Smooth muscle cell of the brain vasculature (primary cell): ENCODE measurements around the gene ADARB1.

Source experiments
- DNase-seq: peaks from one replicate; pipeline ENCODE4 v3.0.0-alpha.2; 2012; ENCODE audit warnings: low read depth, low spot score

The ADARB1 gene

DNA sequence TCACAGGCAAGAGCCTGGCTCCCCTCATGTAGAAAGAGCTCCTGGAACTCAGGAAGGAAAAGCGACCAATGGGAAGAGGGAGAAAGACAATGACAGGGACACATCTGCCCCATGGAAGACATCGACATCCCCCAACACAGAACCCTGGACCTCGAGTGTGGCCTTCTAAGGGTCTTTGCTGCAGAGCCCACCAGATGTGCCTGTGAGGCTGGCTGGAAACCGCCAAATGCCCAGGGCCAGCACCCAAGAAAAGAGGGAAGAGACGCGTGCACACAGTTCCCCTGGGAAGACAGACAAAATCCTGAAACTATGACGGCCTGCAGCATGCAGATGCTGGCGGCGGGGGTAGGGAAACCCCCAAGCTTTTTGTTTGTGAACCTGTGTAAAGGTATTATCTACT, 36.4 kb upstream of the ADARB1 start:
- DNase-seq = no peak

DNA sequence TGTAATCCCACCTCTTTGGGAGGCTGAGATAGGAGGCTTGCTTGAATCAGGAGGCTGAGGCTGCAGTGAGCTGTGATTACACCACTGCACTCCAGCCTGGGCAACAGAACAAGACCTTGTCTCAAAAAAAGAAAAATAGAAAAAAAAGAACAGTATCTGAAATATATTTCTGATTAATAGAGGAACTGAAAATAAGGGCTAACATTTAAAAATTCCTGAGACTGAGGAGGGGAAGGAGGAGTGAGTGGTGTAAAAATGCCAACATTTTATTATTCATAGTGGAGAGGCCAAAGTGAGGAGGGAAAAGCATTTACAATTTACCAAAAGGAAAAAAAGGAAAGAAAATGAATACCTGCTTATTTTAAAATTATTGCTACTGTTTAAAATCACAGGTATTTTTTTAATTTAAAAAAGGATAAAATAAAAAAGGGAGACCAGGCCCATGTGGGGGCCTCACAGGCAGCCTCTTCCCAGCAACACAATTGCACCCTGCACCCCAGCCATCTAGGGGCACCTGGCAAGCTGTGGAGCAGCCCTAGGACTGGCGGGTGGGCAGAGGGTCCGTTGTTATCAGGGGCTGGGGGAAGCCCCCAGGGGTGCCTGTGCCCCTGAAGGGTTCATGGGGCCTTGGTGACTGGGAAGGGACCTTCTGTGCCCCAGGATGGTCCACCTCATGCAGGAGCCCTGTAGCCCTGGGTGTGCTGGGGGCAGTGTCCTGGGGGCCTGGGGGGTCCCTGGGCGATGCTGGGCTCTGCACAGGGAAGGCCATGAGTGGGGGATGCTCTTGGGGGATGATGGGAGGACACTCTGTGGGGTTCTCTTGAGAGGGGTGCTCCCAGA, 34.8 kb upstream of the ADARB1 start:
- no peak for DNase-seq

DNA sequence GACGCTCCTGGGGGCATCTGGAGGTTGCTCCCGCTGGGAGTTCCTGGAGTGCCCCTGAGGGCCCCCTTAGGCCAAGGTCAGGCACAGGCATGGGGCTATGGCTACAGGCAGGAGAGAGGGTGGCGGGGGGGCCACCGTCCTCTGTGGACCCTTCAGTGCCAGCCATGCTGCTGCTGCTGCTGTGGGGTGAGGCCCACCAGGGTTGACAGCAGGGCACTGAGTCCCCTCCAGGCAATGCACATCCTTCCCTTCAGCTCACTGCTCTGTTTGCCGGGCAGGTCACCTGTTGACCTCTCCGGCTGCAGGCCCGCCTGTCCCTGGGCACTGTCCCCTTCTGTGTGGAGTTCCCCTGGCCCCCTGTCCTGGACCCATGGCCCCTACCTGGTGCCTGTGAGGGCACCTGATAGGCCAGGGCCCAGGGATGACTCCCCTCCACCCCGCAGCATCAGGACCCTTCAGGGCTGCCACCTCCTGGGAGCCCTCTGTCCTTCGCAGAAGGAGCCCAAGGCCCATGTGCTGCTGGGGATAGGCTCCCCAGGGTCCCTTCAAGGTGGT, 34.1 kb upstream of the ADARB1 start:
- DNase-seq = no peak

DNA sequence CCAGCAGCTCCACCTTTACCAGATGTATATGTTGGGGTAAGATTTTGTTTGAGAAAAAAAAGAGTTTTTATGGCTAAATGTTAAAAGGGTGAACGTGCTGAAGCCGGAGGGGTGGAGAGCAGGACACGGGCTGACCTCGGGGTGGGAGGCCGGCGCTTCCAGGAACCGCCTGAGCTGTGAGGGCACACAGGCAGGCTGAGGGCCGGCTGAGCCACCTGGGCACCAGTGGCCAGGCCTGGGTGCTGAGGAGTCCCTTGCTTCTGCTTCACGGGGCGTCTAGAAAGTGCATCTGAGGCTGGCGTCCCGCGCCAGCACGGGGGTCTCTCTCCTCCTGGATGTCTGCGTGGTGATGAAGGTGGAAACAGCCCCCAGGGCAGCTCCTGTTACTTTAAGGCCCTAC, 33.6 kb upstream of the ADARB1 start:
- DNase-seq = no peak

DNA sequence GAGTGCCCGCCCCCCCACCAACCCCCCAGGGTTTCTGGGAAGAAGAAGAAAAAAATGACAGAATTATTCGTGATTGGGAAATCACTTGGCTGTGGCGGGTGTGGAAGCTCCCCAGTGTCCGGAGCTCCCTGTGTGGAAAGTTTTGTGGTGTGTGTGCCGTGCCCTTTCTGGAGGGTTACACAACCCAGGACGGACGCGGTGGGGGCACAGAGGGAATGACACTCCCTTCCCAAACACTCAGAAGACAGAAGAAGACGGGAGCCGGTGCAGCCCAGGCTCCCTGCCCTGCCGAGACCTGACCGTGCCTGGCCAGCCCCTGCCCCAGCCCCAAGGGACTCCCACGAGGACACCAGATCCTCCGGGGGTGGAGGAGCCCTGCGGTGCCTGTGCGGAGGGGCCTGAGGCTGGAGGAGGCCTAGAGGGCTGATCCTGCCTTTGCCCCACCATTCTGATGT, 33.0 kb upstream of the ADARB1 start:
- DNase-seq = peak; percentile 75

DNA sequence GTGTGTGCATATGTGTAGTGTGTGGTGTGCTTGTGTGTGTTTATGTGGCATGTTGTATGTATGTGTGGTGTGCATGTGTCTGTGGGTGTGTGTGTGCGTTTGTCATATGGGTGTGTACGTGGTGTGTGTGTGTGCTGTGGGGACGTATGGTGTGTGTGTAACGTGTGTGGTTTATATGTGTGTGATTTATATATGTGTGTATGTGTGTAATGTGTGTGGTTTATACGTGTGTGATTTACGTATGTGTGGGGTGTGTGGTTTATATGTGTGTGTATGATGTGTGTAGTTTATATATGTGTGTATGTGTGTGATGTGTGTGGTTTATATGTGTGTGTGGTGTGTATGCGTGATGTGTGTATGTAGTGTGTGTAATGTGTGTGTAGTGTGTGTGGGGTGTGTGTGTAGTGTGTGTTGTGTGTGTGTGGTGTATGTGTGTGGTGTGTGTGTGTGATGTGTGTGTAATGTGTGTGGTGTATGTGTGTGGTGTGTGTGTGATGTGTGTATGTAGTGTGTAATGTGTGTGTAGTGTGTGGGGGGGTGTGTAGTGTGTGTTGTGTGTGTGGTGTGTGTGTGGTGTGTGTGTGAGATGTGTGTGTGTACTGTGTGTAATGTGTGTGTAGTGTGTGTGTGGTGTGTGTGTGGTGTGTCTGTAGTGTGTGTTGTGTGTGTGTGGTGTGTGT, 32.3 kb upstream of the ADARB1 start:
- no peak for DNase-seq

DNA sequence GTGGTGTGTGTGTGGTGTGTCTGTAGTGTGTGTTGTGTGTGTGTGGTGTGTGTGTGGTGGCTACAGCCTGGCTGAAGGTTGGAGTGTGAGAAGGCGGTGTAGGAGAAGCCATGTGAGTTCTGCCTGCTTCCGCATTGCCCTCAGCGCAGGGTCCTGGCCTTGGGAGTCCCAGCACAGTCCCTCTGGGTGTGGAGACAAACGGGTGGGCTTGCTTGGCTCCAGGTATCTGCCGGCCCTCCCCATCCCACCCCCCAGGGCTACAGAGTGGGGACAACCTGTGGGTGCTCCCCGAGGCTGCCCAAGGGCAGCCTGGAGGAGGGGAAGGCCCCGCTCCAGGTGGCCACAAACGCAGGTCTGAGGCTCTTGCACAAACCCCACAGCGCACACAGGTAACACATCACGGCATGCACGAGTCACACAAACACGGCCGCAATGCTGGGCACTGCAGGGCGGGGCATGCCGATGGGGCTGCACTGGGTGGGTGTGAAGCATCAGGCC, 31.7 kb upstream of the ADARB1 start:
- no peak for DNase-seq

DNA sequence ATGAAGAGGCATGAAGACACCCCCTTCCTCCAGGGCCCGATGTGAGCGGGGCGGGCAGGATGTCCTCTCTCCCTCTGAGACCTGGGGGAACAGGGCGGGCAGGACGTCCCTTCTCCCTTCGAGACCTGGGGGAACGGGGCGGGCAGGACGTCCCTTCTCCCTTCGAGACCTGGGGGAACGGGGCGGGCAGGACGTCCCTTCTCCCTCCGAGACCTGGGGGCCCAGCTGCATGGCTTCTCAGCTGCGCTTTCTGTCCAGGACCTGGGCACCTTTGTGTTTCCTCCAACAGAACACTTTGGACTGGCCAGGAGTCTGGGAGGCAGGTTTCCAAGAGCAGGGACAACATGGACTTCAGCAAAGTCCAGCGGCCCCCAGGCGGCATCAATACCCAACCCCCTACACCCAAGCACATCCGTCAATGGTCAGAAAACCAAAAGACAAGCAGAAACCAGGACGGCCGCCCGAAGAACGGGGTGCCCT, 30.8 kb upstream of the ADARB1 start:
- no peak for DNase-seq

DNA sequence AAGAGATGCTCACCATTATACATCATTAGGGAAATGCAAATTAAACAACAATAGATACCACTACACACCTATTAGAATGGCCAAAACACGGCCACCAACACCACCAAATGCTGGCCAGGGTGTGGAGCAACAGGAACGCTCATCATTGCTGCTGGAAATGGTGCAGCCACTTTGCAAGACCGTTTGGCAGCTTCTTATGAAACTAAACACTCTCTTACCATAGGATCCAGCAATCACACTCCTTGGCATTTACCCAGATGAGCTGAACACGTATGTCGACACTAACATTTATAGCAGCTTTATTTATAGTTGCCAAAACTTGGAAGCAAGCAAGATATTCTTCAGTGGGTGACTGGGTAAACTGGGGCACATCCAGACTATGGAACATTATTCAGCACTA, 28.9 kb upstream of the ADARB1 start:
- DNase-seq = no peak

DNA sequence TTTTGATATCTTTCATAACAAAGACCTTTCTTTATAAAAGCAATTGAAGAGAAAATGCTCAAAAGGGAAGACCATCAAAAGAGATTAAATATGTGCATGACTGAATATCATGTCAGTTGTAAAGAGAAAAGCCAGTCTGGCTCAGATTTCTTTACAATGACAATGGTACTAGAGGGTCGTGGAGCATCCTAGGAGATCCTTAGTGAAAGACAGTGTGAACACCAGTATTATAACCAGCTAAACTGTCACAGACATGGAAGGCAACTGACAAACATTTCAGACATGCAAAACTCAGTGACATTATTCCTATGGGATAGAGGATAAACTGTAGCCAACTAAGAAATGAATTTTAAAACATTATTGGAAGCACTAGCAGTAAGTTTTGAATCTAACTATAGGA, 27.1 kb upstream of the ADARB1 start:
- no peak for DNase-seq

DNA sequence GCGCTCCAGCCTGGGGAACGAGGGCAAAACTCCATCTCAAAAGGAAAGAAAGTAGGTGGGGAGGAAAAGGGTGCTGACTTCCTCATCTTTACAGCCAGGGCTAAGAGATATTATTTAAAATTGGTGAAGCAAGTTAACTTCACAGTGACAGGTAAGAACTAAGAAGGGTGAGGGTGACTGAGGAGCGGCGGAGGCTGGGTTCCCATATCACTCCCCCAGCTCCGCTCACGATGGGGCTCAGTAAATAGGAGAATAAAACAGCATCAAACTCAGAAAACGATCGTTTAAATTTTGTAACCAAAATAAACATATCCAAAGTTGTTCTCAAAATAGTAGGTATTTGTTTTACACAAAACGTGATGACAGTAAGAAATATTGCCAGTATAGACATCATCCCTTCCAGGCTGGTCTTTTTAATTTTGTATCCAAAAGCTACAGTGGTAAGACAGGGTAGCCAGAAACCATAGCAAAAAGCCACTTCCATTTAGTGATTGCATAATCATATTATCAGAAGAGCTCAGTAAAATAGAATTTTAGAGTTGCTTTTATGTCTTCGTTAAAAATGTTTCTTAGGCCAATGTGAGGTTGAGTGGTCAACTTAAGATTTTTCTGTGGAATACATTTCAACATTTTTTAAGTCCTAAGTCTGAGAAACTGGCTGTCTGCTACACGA, 26.2 kb upstream of the ADARB1 start:
- DNase-seq = no peak

DNA sequence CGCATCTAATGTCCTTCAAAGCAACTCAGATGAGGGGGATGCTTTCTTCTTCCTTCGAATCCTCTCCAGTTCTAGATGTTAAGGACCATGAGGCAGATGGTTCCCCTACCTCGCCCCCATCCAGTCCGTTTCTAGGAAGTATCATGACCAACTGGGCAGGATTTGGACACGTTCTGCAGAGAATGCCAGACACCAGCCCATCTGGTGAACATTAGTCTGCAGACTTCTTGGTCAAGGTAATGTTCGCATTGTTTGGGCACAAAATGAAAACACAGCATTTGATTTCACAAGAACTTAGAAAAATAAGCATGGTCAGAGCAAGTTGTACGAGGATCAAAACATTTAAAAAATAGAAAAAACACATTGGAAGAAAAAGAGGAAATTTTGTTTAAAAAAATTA, 25.4 kb upstream of the ADARB1 start:
- DNase-seq = no peak

DNA sequence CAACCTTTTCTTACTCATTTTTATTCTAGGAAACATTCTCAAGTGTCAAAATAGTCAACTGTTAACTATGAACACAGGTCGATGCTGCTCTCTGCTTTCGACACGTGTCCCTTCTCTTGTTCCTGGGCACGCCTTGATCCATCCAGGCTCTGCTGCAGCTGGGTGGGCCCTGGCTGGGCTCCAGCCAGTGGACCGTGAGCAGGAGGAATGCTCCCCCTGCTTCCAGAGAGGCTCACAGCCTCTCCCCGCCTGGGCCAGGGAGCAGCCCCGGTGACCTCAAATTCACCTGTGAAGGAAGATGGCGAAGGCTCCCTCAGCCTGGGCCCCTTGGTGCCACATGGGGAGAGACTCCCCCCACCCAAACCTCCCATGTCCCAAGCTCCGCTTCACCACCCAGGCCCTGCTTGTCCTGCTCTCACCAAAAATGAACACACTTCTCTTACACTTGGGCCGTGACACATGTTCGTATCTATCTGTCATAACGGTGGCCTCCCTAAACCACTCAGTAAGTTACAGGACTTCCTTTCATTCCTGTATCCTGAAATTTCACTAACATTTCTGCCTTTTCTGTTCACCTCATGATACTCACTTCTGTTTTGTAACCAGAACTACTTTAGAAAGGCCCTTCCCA, 24.6 kb upstream of the ADARB1 start:
- no peak for DNase-seq

DNA sequence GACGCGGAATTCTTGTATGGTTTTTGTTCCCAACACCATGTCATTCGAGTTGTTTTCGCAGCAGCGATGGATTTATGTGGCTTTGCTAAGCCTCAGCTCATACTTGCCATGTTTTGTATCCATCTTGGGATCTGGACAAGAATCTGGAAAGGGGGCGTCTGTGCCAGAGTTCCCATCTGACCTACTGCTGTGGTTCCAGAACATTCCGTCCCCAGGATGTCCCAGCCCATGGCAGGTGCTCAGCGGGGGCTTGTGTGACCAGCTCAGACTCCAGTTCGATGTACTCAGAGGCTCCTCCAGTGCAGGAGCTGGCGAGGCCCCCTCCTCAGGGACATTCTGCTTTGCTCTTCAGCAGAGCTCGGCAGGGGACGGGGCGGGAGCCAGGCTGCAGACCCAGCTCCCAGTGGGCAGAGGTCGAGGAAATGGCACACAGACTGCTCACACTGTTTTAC, 24.0 kb upstream of the ADARB1 start:
- peak; percentile 92 for DNase-seq

DNA sequence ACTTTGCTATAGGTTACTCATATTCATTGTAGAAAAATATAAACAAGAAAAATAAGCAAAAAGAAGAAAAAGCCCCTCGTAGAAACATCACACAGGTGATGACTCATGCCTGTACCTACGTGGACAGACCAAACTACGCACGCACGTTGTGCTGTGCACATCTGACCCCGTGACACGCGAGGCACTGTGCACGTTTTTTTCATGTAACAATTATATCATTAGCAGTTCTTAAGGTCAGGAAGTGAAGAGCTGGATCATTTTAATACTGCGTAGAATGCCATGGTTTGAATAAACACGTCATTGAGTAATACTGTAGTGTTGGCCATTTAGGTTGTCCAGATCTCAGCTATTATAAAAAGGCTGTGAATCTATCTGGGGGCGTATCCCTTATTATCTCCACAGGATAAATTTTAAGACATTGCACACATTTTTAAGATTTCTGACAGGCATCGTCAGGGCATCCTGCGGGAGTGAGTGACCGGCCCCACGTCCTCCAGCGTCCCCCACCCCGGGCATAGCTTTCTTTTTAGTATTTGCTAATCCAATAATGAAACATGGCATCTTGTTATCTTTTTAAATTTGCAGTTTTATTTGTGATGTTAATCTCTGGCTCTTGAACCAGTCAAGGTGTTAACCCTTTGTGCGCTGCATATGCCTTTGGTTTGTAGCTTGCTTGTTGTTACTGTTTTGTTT, 23.4 kb upstream of the ADARB1 start:
- peak; percentile 91 for DNase-seq

DNA sequence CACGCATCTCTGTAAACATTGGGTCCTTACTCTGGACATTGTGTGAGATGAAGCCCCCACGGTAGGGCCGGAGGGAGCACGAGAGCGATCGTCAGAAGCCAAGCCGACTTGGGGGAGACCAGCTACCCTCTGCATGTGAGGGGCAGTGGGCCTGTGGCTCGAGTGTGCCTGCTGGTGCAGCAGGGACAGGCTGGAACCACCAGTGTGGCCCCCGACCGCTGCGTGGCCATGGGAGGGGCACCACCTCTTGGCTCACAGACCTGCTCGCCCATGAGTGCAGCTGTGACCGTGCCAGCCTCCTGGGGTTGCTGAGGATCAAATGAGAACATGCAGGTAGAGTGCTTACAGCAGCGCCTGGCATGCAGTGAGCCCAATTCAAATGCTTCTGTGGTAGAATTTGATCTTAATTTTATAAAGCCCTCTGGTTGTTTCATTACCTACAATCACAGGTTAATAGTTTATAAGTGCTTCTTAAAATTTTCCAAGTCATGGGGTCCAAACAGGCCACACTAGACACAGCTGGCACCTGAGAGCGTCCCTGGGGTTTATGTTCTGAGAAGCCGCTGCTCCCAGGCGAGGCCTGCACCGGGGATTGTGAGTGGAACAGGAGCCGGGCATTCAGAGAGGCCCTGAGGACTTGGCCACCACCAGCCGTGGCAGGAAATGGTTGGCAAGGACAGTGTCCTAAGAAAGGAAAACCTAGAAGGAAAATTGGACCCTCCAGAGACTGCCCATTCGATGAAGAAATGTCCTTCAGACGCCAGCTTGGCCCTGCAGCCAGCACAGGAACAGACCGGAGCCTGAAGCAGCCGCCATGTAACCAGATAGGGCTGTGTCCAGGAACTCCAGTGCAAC, 22.6 kb upstream of the ADARB1 start:
- DNase-seq = no peak

DNA sequence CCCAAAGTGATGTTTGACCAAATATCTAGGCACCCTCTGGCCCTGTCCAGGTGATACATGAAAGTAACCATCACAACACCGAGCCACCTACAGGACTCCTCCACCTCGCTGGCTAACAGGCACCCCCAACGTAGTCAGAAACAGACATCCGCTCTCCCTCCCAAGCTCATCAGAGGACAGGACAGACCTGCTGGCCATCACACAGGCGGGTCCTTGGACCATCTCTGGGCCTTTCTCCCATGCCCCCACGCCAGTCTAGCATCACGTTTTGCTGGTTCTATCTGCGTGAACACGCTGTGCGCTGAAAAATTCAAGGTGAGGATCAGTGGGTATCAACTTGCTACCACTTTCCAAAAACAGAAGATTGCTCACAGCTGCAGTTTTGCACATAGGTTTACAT, 21.4 kb upstream of the ADARB1 start:
- no peak for DNase-seq

DNA sequence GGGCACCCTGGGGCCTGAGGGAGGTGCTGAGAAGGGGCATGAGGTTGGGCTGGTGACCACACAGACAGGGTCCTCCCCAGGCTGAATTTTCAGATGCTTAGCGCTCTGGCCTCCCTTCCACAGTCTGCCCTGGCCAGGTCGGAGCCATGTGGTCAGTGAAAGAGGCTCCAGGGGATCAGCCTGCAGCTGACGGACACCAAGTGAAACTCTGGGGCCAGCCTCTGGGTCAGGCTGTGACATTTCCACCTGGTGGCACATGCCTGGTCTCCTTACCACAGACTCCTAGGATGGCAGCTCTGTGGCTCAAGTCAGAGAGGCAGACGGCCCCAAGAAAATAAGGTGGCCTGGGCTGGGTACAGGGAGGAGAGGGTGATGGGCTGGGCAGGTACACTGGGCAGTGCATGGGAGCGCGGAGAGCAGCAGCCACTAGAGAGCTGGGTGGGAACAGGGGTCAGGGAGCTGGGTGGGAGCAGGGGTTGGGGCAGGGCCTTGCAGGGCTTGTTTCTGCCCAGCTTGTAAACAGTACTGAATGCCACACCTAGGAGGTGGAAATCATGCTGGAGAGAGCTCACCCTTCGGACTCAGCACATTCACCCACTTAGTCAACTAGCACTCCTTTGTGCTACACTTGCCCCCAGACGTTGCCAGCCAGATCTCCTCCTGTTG, 20.7 kb upstream of the ADARB1 start:
- no peak for DNase-seq

DNA sequence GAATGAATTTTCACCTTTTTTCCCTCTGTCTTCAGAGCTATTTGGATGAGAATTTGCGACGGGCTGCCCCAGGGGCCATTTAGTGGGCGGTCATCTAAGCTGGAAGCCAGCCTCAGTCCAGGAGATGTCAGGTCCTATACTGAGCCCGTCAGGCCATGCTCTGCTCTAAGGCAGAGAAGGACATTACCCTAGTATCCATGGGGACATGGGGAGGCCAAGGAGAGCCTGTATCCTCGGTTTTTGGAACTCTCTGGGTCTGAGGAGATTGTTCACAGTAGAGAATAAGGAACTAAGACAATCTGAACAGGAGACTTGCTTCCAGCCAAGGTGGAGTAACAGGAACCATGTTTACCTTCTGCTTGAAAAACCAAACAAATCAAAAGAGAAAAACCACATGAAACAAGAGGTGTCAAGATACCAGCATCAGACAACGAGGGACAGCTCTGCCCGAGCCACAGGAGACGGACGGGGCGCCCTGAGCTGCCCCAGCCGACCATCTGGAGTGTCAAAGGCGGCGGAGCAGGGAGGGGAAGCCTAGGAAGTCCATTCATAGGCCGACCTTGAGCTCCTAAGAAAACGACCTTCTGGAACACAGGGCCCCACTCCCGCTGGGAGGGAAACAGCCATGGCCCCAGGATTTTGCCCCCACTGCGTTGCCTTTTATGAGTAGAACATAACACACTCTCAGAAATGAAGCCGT, 20.0 kb upstream of the ADARB1 start:
- DNase-seq = no peak
